ENCODE measurements around the gene ERO1B.
A peak's percentile ranks its signal among the peaks of the same experiment; 100 is the strongest.
"Not testable (repeated sequence)": the region's sequence is repeated elsewhere in the genome, so short reads cannot be mapped to it uniquely, and the experiment has no call there.

ERO1B gene

GRCh38 chr1:236247286-236247685, 34.5 kb downstream of the ERO1B start:
- FAIRE-seq = no peak

- FAIRE-seq = no peak
Measured at GRCh38 chr1:236242568-236242967, 39.2 kb downstream of the ERO1B start.

GRCh38 chr1:236240675-236241074, 41.1 kb downstream of the ERO1B start:
- FAIRE-seq = peak; percentile 15

- FAIRE-seq = peak; percentile 47
Measured at GRCh38 chr1:236239092-236239585, 42.6 kb downstream of the ERO1B start.

GRCh38 chr1:236235116-236235515, 46.6 kb downstream of the ERO1B start:
- no peak for FAIRE-seq

GRCh38 chr1:236228411-236228810, 53.3 kb downstream of the ERO1B start:
- FAIRE-seq = peak; percentile 3

- FAIRE-seq = no peak
Measured at GRCh38 chr1:236222632-236223031, 59.1 kb downstream of the ERO1B start.

GRCh38 chr1:236220473-236220872, 61.3 kb downstream of the ERO1B start:
- no peak for FAIRE-seq

- FAIRE-seq = peak; percentile 25
Measured at GRCh38 chr1:236214761-236215160, 67.0 kb downstream of the ERO1B start.

- FAIRE-seq = no peak
Measured at GRCh38 chr1:236213534-236213933, 68.2 kb downstream of the ERO1B start.

GRCh38 chr1:236211815-236212214, 69.9 kb downstream of the ERO1B start:
- no peak for FAIRE-seq

- peak; percentile 67 for FAIRE-seq
Measured at GRCh38 chr1:236209713-236210112, 72.0 kb downstream of the ERO1B start.

- FAIRE-seq = no peak
Measured at GRCh38 chr1:236209185-236209584, 72.6 kb downstream of the ERO1B start.

- no peak for FAIRE-seq
Measured at GRCh38 chr1:236207569-236207968, 74.2 kb downstream of the ERO1B start.

GRCh38 chr1:236207121-236207520, 74.6 kb downstream of the ERO1B start:
- FAIRE-seq = no peak

GRCh38 chr1:236206548-236206947, 75.2 kb downstream of the ERO1B start:
- FAIRE-seq = no peak

GRCh38 chr1:236204656-236205055, 77.1 kb downstream of the ERO1B start:
- FAIRE-seq = no peak

GRCh38 chr1:236204039-236204438, 77.7 kb downstream of the ERO1B start:
- no peak for FAIRE-seq

- FAIRE-seq = no peak
Measured at GRCh38 chr1:236201786-236202185, 80.0 kb downstream of the ERO1B start.

- no peak for FAIRE-seq
Measured at GRCh38 chr1:236200925-236201324, 80.8 kb downstream of the ERO1B start.

- no peak for FAIRE-seq
Measured at GRCh38 chr1:236193184-236193583, 88.6 kb downstream of the ERO1B start.

- FAIRE-seq = not testable (repeated sequence)
Measured at GRCh38 chr1:236188084-236188483, 93.7 kb downstream of the ERO1B start.

GRCh38 chr1:236186471-236186870, 95.3 kb downstream of the ERO1B start:
- not testable (repeated sequence) for FAIRE-seq

GRCh38 chr1:236185687-236186086, 96.1 kb downstream of the ERO1B start:
- no peak for FAIRE-seq

- FAIRE-seq = peak; percentile 31
Measured at GRCh38 chr1:236181059-236181458, 100.7 kb downstream of the ERO1B start.

- no peak for FAIRE-seq
Measured at GRCh38 chr1:236179634-236180033, 102.1 kb downstream of the ERO1B start.

All from TTC549 (cell line).